HG02642 (cell line): ENCODE results near the gene ALPL.

Source experiments
- ATAC-seq: cut with Tn5 transposase; IDR thresholded peaks from one replicate; pipeline ENCODE4 v1.9.1; 2021; ENCODE audit warnings: mild to moderate bottlenecking; ENCODE audit not compliant: unreplicated experiment, poor library complexity

The ALPL gene

GRCh38 chr1:21594935-21595897, 86.0 kb downstream of the ALPL start:
- no peak for ATAC-seq

GRCh38 chr1:21596174-21596573, 87.0 kb downstream of the ALPL start:
- ATAC-seq = no peak

- ATAC-seq = no peak
Measured at GRCh38 chr1:21596628-21597027, 87.4 kb downstream of the ALPL start.

- ATAC-seq = no peak
Measured at GRCh38 chr1:21597753-21598152, 88.5 kb downstream of the ALPL start.

GRCh38 chr1:21598417-21598816, 89.2 kb downstream of the ALPL start:
- no peak for ATAC-seq

GRCh38 chr1:21598904-21599303, 89.7 kb downstream of the ALPL start:
- no peak for ATAC-seq

GRCh38 chr1:21599402-21599801, 90.2 kb downstream of the ALPL start:
- no peak for ATAC-seq

GRCh38 chr1:21601278-21602048, 92.2 kb downstream of the ALPL start:
- no peak for ATAC-seq

GRCh38 chr1:21603177-21604138, 94.2 kb downstream of the ALPL start:
- ATAC-seq = no peak

- ATAC-seq = no peak
Measured at GRCh38 chr1:21604208-21604957, 95.2 kb downstream of the ALPL start.

- no peak for ATAC-seq
Measured at GRCh38 chr1:21605012-21605715, 95.9 kb downstream of the ALPL start.

- no peak for ATAC-seq
Measured at GRCh38 chr1:21605964-21606705, 96.9 kb downstream of the ALPL start.

GRCh38 chr1:21607549-21608529, 98.6 kb downstream of the ALPL start:
- ATAC-seq = peak; percentile 67

GRCh38 chr1:21608798-21609197, 99.6 kb downstream of the ALPL start:
- no peak for ATAC-seq

GRCh38 chr1:21610027-21610426, 100.8 kb downstream of the ALPL start:
- ATAC-seq = no peak

- no peak for ATAC-seq
Measured at GRCh38 chr1:21610989-21611785, 102.0 kb downstream of the ALPL start.
